ENCODE measurements around the gene RECQL5.

- TF ChIP-seq CTCF (IDR thresholded peaks at IDR 0.05; ENCODE audit: poor library complexity) (no peak), EZH2phosphoT487 (IDR thresholded peaks at IDR 0.05; ENCODE audit: low read depth, severe bottlenecking, unreplicated experiment) (no peak), EZH2 (IDR thresholded peaks at IDR 0.05; ENCODE audit: borderline replicate concordance) (no peak)
Measured at GRCh38 chr17:75693500-75694481, 26.8 kb upstream of the RECQL5 start.
